ENCODE data around the gene MRC1.

MRC1 gene

GRCh38 chr10:17779784-17780183, 29.4 kb upstream of the MRC1 start:
- no peaks in the 10 kb centered on the region for H3K36me3 ChIP-seq (ENCODE audit: control insufficient read depth in 2 of 2, insufficient read depth in 1 of 2, low read length in 2 of 2)
- H3K4me3 ChIP-seq (ENCODE audit: low read depth, low read length) = no peak overlapping the region
- CTCF ChIA-PET = interaction anchor here (0.6 to 0.7 kb wide), 2 partner anchors 18 to 27 kb away, joined by 3 read pairs; no protein-coding TSS in a partner anchor
- TF ChIP-seq ZNF2 (tag by site-specific recombination; IDR thresholded peaks at IDR 0.05) (no peak), KLF17 (tag by site-specific recombination; IDR thresholded peaks at IDR 0.05) (no peak), ZBTB49 (tag by site-specific recombination; IDR thresholded peaks at IDR 0.05; ENCODE audit: low read depth) (no peak), ZNF324 (tag by site-specific recombination; IDR thresholded peaks at IDR 0.05) (no peak), YY1 (tag by site-specific recombination; IDR thresholded peaks at IDR 0.05) (no peak), ZNF571 (tag by site-specific recombination; IDR thresholded peaks at IDR 0.05) (no peak), ZNF701 (tag by site-specific recombination; IDR thresholded peaks at IDR 0.05) (no peak), SP7 (tag by site-specific recombination; IDR thresholded peaks at IDR 0.05) (no peak), PRDM10 (tag by site-specific recombination; IDR thresholded peaks at IDR 0.05) (no peak), BCL11A (tag by site-specific recombination; IDR thresholded peaks at IDR 0.05; ENCODE audit: low read depth) (no peak), ZBTB11 (tag by site-specific recombination; conservative IDR thresholded peaks at IDR 0.05; ENCODE audit: low read depth) (no peak), FEZF1 (tag by site-specific recombination; IDR thresholded peaks at IDR 0.05) (no peak), ZNF133 (tag by site-specific recombination; IDR thresholded peaks at IDR 0.05) (no peak), ZNF423 (tag by site-specific recombination; IDR thresholded peaks at IDR 0.05) (no peak), ZBTB17 (tag by site-specific recombination; IDR thresholded peaks at IDR 0.05) (no peak), ZFP3 (tag by site-specific recombination; IDR thresholded peaks at IDR 0.05; ENCODE audit: low read depth) (no peak), ZNF621 (tag by site-specific recombination; IDR thresholded peaks at IDR 0.05) (no peak), ZNF639 (tag by site-specific recombination; IDR thresholded peaks at IDR 0.05) (no peak)
- no peaks in the 10 kb centered on the region for H3K4me1 ChIP-seq (ENCODE audit: control insufficient read depth, insufficient read depth, low read length)
- H3K27ac ChIP-seq (ENCODE audit: extremely low read depth, low read depth, low read length) = no peak overlapping the region
- POLR2A ChIA-PET = no interaction called here
- H3K9me3 ChIP-seq (ENCODE audit: control insufficient read depth, insufficient read depth, low read depth, low read length) = no peaks in the 10 kb centered on the region

Data from HEK293 (cell line).